DND-41 (cell line): ENCODE measurements around the gene PDLIM5.

Experiments used
- CTCF ChIP-seq: IDR thresholded peaks from 2 replicates; pipeline ENCODE4 v1.5.1; 2012; ENCODE audit warnings: borderline replicate concordance, low read length, moderate library complexity, mild to moderate bottlenecking; ENCODE audit not compliant: poor library complexity, severe bottlenecking; ENCODE audit errors: extremely low read depth
- EZH2 ChIP-seq: IDR thresholded peaks from 3 replicates; pipeline ENCODE4 v1.6.1; 2012; ENCODE audit warnings: borderline replicate concordance, low read depth, mild to moderate bottlenecking, moderate library complexity, low read length, inconsistent platforms; ENCODE audit not compliant: severe bottlenecking

- TF ChIP-seq CTCF (no peak), EZH2 (no peak)
Observed at GRCh38 chr4:94577136-94577535, 125.4 kb downstream of the PDLIM5 start.
